ENCODE results near the gene SUSD3.

- TF ChIP-seq POLR2A (IDR thresholded peaks at IDR 0.05) = no peak
- TF ChIP-seq CTCF (IDR thresholded peaks at IDR 0.05) = no peak
Observed at GRCh38 chr9:93092251-93092991, 33.9 kb downstream of the SUSD3 start.

All from breast epithelium (tissue), 3 donors.